Peyer's patch (tissue), 4 donors: Measurements from ENCODE around the gene SPATA24. TPM values are rescaled to one million over a fixed set of nuclear protein-coding genes. Genes with fewer than 3 reads are reported as not detected.

Source experiments
- DNase-seq, 3 donors: peaks; one replicate each; pipeline ENCODE4 v3.0.0-alpha.2; 2017 to 2019
- H3K27ac ChIP-seq, 4 donors: fragments of 200-600 bp; sonication (generic); one replicate each; pipeline ENCODE4 v1.5.1; 2016 to 2019
- H3K27me3 ChIP-seq, 2 donors: fragments of 200-600 bp; sonication (generic); one replicate each; pipeline ENCODE4 v1.5.1; 2019
- H3K36me3 ChIP-seq, 3 donors: fragments of 200-600 bp; sonication (generic); one replicate each; pipeline ENCODE4 v1.5.1; 2016 to 2019
- H3K4me1 ChIP-seq, 4 donors: fragments of 200-600 bp; sonication (generic); one replicate each; pipeline ENCODE4 v1.5.1; 2016 to 2019
- H3K4me3 ChIP-seq, 4 donors: fragments of 200-600 bp; sonication (generic); 1 replicate in 3 of 4; 2 replicates in 1 of 4; pipeline ENCODE4 v1.5.1; 2016 to 2019; ENCODE audit warnings: mild to moderate bottlenecking in 1 of 4
- H3K9me3 ChIP-seq, 4 donors: fragments of 200-600 bp; sonication (generic); one replicate each; pipeline ENCODE4 v1.5.1; 2016 to 2019; ENCODE audit warnings: mild to moderate bottlenecking in 1 of 4
- CTCF ChIP-seq, 6 experiments: fragments of 450-650 bp in 4 of 6; fragments of 200-600 bp in 2 of 6; sonication (generic) in 1 of 6; IDR thresholded peaks; one replicate each; pipeline ENCODE4 v1.5.1; 2017 to 2019; ENCODE audit warnings: antibody characterized with exemption in 6 of 6, mild to moderate bottlenecking in 3 of 6, moderate library complexity in 1 of 6
- POLR2A ChIP-seq, 2 donors: fragments of 450-650 bp; IDR thresholded peaks; one replicate each; pipeline ENCODE4 v1.5.1; 2017; ENCODE audit warnings: antibody characterized with exemption in 2 of 2, mild to moderate bottlenecking in 2 of 2, moderate library complexity in 2 of 2
- total RNA-seq, 4 donors: library from RNA; depleted of rRNA; stranded (reverse); fragments of >200 nt; gene quantifications; one replicate each; pipeline ENCODE4 v1.1.0, GENCODE V29; 2016

Gene SPATA24
- total RNA-seq, 4 donors from 2014 or later = 3.1 to 11.6 TPM; not detected in 2

DNA sequence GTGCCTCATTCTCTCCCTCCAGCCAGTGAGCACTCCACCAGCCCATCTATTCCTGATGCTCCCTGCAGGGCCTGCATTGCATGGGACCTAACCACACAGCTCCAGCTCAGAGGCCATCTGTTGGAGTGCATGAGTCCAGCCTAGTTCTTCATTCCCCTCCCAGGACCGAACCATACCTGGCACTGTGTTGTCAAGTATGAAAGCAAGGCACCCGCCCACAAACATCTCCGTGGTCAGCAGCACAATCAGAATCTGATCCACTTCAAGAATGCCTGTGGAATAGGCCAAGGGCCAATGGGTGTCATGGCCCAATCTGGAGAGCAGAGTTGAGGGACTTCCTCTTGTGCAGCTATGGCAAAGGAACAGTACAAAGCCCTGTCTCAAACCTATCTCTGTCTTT is 26.7 kb downstream of the SPATA24 start:
- H3K27me3 ChIP-seq = no peaks in the 10 kb centered on the region
- peak in 2 of 3 donors; percentile 17 to 37 for DNase-seq
- no peak overlapping the region for H3K4me3 ChIP-seq
- H3K27ac ChIP-seq = no peak overlapping the region
- no peaks in the 10 kb centered on the region for H3K9me3 ChIP-seq
- peaks cover 0 to 26% (median 0%) of the 10 kb centered on the region in 3 donors for H3K36me3 ChIP-seq
- TF ChIP-seq CTCF (IDR thresholded peaks at IDR 0.05) = no peak
- no peak for TF ChIP-seq POLR2A (IDR thresholded peaks at IDR 0.05)
- peaks cover 0 to 17% (median 2%) of the 10 kb centered on the region in 4 donors for H3K4me1 ChIP-seq

DNA sequence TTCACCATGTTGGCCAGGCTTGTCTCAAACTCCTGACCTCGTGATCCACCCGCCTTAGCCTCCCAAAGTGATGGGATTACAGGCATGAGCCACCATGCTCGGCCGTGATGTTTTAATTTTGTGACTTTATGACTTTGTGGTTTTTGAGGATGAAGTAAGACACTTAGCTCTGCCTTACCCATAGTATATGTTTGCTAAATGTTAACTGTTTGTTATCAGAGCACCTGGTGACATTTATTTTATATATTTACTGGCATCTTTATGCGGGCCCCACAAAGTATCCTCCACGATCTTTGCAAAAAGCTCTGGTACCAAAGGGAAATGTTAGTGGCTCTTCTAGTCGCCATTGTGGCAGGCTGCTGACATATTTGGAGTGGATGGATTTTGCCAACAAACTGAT is 27.5 kb downstream of the SPATA24 start:
- DNase-seq = no peak
- H3K4me3 ChIP-seq = no peak overlapping the region
- TF ChIP-seq POLR2A (IDR thresholded peaks at IDR 0.05) = no peak
- TF ChIP-seq CTCF (IDR thresholded peaks at IDR 0.05) = no peak
- no peak overlapping the region for H3K27ac ChIP-seq
- H3K27me3 ChIP-seq = no peaks in the 10 kb centered on the region
- H3K9me3 ChIP-seq = no peaks in the 10 kb centered on the region
- H3K36me3 ChIP-seq = peaks cover 0 to 34% (median 0%) of the 10 kb centered on the region in 3 donors
- H3K4me1 ChIP-seq = peaks cover 0 to 10% (median 2%) of the 10 kb centered on the region in 4 donors

- peak in 2 of 3 donors; percentile 22 to 35 for DNase-seq
- Histone ChIP-seq H3K27ac (peak overlapping the region in 1 of 4 donors; percentile 86), H3K36me3 (peaks cover 0 to 37% (median 0%) of the 10 kb centered on the region in 3 donors)
Measured at GRCh38 chr5:139374909-139375308, 29.0 kb downstream of the SPATA24 start.

GRCh38 chr5:139371482-139372435 is 32.1 kb downstream of the SPATA24 start:
- H3K36me3 ChIP-seq = peaks cover 0 to 49% (median 2%) of the 10 kb centered on the region in 3 donors
- no peak for TF ChIP-seq CTCF (IDR thresholded peaks at IDR 0.05)
- no peak for TF ChIP-seq POLR2A (IDR thresholded peaks at IDR 0.05)
- DNase-seq = no peak
- H3K27me3 ChIP-seq = no peaks in the 10 kb centered on the region
- H3K27ac ChIP-seq = no peak overlapping the region
- peaks cover 0 to 10% (median 2%) of the 10 kb centered on the region in 4 donors for H3K4me1 ChIP-seq
- H3K4me3 ChIP-seq = no peak overlapping the region
- no peaks in the 10 kb centered on the region for H3K9me3 ChIP-seq

More at GRCh38 chr5:139374909-139375308, 29.0 kb downstream of the SPATA24 start:
- H3K27me3 ChIP-seq = no peaks in the 10 kb centered on the region
- no peak overlapping the region for H3K4me3 ChIP-seq
- H3K4me1 ChIP-seq = peaks cover 0 to 10% (median 2%) of the 10 kb centered on the region in 4 donors
- H3K9me3 ChIP-seq = no peaks in the 10 kb centered on the region
- TF ChIP-seq POLR2A (IDR thresholded peaks at IDR 0.05) (no peak), CTCF (IDR thresholded peaks at IDR 0.05) (no peak)

GRCh38 chr5:139369181-139369580 is 34.7 kb downstream of the SPATA24 start:
- peaks cover 0 to 5% (median 2%) of the 10 kb centered on the region in 4 donors for H3K4me1 ChIP-seq
- no peak overlapping the region for H3K27ac ChIP-seq
- no peak for TF ChIP-seq POLR2A (IDR thresholded peaks at IDR 0.05)
- no peak for TF ChIP-seq CTCF (IDR thresholded peaks at IDR 0.05)
- H3K9me3 ChIP-seq = no peaks in the 10 kb centered on the region
- peaks cover 0 to 72% (median 2%) of the 10 kb centered on the region in 3 donors for H3K36me3 ChIP-seq
- H3K27me3 ChIP-seq = no peaks in the 10 kb centered on the region
- DNase-seq = no peak
- no peak overlapping the region for H3K4me3 ChIP-seq
